SK-N-SH (cell line): Measurements from ENCODE around the gene LONRF3.

ENCODE experiments used
- CHD2 ChIP-seq: fragments of 150-350 bp; IDR thresholded peaks from 2 replicates; pipeline ENCODE4 v1.6.1; 2018; ENCODE audit warnings: low read length; ENCODE audit not compliant: partially characterized antibody
- CTCF ChIP-seq: fragments of 200-600 bp; sonication (generic); IDR thresholded peaks from 2 replicates; pipeline ENCODE4 v1.6.1; 2017; ENCODE audit warnings: antibody characterized with exemption, mild to moderate bottlenecking, moderate library complexity
- EZH2phosphoT487 ChIP-seq: fragments of 200-600 bp; sonication (generic); IDR thresholded peaks from 2 replicates; pipeline ENCODE4 v1.6.1; 2017; ENCODE audit warnings: low read depth, mixed run types, mild to moderate bottlenecking, antibody characterized with exemption, moderate library complexity, borderline replicate concordance
- GATA2 ChIP-seq: sonication (generic); formaldehyde crosslinking; IDR thresholded peaks from 2 replicates; pipeline ENCODE4 v1.5.0; 2020; ENCODE audit warnings: mild to moderate bottlenecking, missing genetic modification reagents
- PBX3 ChIP-seq: IDR thresholded peaks from 2 replicates; pipeline ENCODE4; 2012
- POLR2AphosphoS5 ChIP-seq: IDR thresholded peaks from 2 replicates; pipeline ENCODE4 v1.6.1; 2012; ENCODE audit warnings: low read depth, low read length
- RAD21 ChIP-seq: IDR thresholded peaks from 2 replicates; pipeline ENCODE4 v1.6.1; 2012; ENCODE audit warnings: mild to moderate bottlenecking, low read length
- REST ChIP-seq: IDR thresholded peaks from 2 replicates; pipeline ENCODE4 v1.6.1; 2012; ENCODE audit warnings: mild to moderate bottlenecking, low read depth, low read length, moderate library complexity
- SIN3A ChIP-seq: IDR thresholded peaks from 2 replicates; pipeline ENCODE4 v1.6.1; 2012; ENCODE audit warnings: low read depth, mild to moderate bottlenecking, low read length, moderate library complexity, borderline replicate concordance
- SMC3 ChIP-seq: IDR thresholded peaks from 2 replicates; pipeline ENCODE4 v1.6.1; 2012; ENCODE audit warnings: low read depth, low read length, improper control_type of control experiment
- TAF1 ChIP-seq: IDR thresholded peaks from 2 replicates; pipeline ENCODE4 v1.6.1; 2012; ENCODE audit warnings: low read depth, mild to moderate bottlenecking, low read length, moderate library complexity, borderline replicate concordance
- TEAD4 ChIP-seq: IDR thresholded peaks from 2 replicates; pipeline ENCODE4 v1.4.0; 2012; ENCODE audit warnings: mild to moderate bottlenecking, borderline replicate concordance; ENCODE audit not compliant: insufficient read depth

DNA sequence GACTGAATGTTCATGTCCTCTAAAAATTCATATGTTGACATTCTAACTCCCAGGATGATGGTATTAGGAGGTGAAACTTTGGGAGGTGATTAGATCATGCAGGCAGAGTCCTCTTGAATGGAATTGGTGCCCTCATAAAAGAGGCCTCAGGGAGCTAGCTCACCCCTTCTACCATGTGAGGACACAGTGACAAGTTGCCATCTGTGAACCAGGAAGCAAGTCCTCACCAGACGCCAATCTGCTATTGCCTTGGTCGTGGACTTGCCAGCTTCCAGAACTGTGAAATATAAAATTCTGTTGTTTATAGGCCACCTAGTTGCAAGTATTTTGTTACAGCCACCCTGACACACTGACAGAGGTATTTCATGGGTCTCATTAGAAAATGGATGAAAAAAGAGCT lies 28.5 kb upstream of the LONRF3 start:
- no peak for TF ChIP-seq CTCF
- TF ChIP-seq REST: no peak
- TF ChIP-seq SMC3: no peak
- TF ChIP-seq CHD2: no peak
- TF ChIP-seq EZH2phosphoT487: no peak
- TF ChIP-seq PBX3: no peak
- TF ChIP-seq SIN3A: no peak
- no peak for TF ChIP-seq GATA2 (CRISPR knock-in tag)
- no peak for TF ChIP-seq POLR2AphosphoS5
- no peak for TF ChIP-seq RAD21
- no peak for TF ChIP-seq TAF1
- no peak for TF ChIP-seq TEAD4
